ENCODE data around the gene SCAND1. TPM values are rescaled to one million over a fixed set of nuclear protein-coding genes. Genes with fewer than 3 reads are reported as not detected.

SCAND1 gene
- total RNA-seq, 2 donors from 2014 or later, result 91.3 to 125 TPM

DNA sequence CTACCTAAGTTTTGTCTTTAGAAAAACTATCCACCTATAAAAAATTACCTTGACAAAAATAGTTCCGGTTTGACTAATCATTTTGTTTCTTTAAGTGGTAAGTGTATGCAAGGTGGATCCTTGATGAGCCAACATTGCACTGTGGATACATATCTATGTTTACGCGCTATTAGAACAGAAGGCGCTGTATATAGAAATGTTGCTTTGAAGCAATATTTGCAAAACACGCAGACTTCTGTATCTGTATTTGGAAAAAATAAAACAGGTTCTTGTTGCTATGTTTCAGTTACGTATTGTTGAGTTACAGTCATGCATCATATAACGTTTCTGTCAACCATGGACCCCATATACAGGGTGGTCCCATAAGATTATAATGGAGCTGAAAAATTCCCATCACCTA lies 4.2 kb downstream of the SCAND1 start:
- no peak overlapping the region for H3K9ac ChIP-seq (ENCODE audit: low read depth in 2 of 2, low read length in 2 of 2)
- no peaks in the 10 kb centered on the region for H3K27me3 ChIP-seq
- TF ChIP-seq, protein P1, sequence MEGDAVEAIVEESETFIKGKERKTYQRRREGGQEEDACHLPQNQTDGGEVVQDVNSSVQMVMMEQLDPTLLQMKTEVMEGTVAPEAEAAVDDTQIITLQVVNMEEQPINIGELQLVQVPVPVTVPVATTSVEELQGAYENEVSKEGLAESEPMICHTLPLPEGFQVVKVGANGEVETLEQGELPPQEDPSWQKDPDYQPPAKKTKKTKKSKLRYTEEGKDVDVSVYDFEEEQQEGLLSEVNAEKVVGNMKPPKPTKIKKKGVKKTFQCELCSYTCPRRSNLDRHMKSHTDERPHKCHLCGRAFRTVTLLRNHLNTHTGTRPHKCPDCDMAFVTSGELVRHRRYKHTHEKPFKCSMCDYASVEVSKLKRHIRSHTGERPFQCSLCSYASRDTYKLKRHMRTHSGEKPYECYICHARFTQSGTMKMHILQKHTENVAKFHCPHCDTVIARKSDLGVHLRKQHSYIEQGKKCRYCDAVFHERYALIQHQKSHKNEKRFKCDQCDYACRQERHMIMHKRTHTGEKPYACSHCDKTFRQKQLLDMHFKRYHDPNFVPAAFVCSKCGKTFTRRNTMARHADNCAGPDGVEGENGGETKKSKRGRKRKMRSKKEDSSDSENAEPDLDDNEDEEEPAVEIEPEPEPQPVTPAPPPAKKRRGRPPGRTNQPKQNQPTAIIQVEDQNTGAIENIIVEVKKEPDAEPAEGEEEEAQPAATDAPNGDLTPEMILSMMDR (IDR thresholded peaks at IDR 0.05), result no peak
- no peak for DNase-seq
- no peak overlapping the region for H3K4me3 ChIP-seq
- H3K9me3 ChIP-seq, result no peaks in the 10 kb centered on the region
- intact Hi-C loops (cut with DNase I), result no loop called here
- peaks cover 6% of the 10 kb centered on the region for H3K4me1 ChIP-seq
- no peaks in the 10 kb centered on the region for H3K36me3 ChIP-seq
- H3K27ac ChIP-seq, result no peak overlapping the region

DNA sequence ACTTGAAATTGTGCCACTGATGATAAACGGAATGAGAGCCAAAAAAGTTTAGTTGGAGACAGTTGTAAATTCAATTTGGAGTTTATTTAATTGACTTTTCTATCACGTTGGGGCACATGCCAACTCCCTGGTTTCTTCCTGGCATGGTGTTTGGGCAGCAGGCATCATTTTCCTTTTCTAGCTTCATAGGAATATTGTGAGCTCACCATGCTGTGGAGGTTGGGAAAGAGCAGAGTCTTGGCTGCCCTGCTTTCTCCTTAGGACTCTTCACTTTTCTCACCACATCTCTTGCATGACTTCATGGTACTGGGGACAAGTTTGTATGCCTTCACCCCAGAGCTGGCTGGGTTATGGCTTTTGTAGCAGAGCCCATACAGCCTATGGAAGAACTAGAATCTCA lies 6.4 kb downstream of the SCAND1 start:
- Histone ChIP-seq H3K36me3 (no peaks in the 10 kb centered on the region), H3K4me1 (peaks cover 6% of the 10 kb centered on the region), H3K4me3 (no peak overlapping the region), H3K27ac (no peak overlapping the region), H3K27me3 (no peaks in the 10 kb centered on the region), H3K9ac (ENCODE audit: low read depth in 2 of 2, low read length in 2 of 2) (no peak overlapping the region), H3K9me3 (no peaks in the 10 kb centered on the region)
- no peak for DNase-seq
- TF ChIP-seq, protein P1 (IDR thresholded peaks at IDR 0.05), result no peak
- intact Hi-C loops (cut with DNase I), result no loop called here

DNA sequence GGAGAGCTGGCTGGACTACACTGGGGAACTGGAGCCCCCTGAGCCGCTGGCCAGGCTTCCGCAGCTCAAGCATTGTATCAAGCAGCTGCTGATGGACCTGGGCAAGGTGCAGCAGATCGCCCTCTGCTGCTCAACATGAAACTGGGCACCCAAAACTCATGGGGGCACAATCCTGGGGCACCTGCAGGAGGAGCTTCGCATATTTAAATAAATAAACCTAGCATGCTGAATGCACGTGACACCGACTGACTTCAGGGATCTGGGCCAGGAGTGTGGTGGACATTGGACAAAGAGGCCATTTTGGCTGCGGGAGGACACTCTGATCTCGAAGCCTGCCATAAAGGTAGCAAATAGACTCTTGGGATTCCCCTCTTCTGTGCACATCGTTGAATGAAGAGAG lies 6.8 kb downstream of the SCAND1 start:
- intact Hi-C loops (cut with DNase I), result no loop called here
- TF ChIP-seq, protein P1 (IDR thresholded peaks at IDR 0.05), result no peak
- no peaks in the 10 kb centered on the region for H3K27me3 ChIP-seq

DNA sequence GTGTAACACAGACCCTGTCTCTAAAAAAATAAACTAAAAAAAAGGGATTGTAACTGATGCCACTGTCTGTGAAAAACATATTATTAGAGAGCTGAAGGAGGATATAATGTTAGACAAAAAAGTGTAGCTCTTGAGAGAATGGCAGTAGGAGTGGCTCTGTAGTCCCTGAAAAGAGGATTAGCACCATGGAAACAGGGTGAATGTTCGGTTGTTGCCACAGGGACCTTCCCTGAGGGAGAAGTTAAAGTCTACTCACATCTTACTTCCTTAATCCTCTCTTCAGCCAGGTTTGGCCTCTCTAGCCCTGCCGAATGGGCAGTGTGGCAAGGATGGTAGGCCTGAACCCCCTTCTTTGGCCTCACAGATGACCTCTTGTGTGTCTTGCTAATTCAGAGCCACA lies 12.1 kb downstream of the SCAND1 start:
- Histone ChIP-seq H3K36me3 (no peaks in the 10 kb centered on the region), H3K27me3 (no peaks in the 10 kb centered on the region), H3K9ac (ENCODE audit: low read depth in 2 of 2, low read length in 2 of 2) (no peak overlapping the region), H3K27ac (no peak overlapping the region), H3K9me3 (no peaks in the 10 kb centered on the region), H3K4me1 (no peaks in the 10 kb centered on the region), H3K4me3 (no peak overlapping the region)
- TF ChIP-seq, protein P1 (IDR thresholded peaks at IDR 0.05), result no peak
- no peak for DNase-seq
- intact Hi-C loops (cut with DNase I), result no loop called here

More for the DNA sequence above, 6.8 kb downstream of the SCAND1 start:
- Histone ChIP-seq H3K4me1 (peaks cover 2% of the 10 kb centered on the region), H3K27ac (no peak overlapping the region), H3K9me3 (no peaks in the 10 kb centered on the region), H3K36me3 (no peaks in the 10 kb centered on the region), H3K9ac (ENCODE audit: low read depth in 2 of 2, low read length in 2 of 2) (no peak overlapping the region), H3K4me3 (no peak overlapping the region)
- DNase-seq, result no peak

DNA sequence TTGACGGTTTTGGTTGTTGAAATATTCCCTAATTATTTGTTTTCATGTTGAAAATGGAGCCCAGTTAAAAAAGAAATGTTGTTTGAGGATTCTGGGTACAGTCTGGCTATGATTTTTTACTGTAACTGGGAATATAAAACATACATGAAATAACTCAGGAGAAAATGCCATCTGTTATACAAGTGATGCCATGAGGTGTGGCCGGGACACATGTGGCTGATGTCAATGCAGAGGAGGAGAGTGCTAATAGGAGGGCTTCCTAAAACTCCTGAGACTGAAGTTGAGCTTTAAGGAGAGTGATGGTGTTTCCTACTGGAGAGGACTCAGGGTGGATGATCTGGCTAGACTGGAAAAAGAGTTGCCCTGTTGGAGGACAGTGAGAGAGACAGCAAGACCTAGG lies 12.7 kb downstream of the SCAND1 start:
- H3K4me1 ChIP-seq, result no peaks in the 10 kb centered on the region
- DNase-seq, result no peak
- no peak overlapping the region for H3K9ac ChIP-seq (ENCODE audit: low read depth in 2 of 2, low read length in 2 of 2)
- no peak overlapping the region for H3K4me3 ChIP-seq
- no peaks in the 10 kb centered on the region for H3K9me3 ChIP-seq
- H3K27me3 ChIP-seq, result no peaks in the 10 kb centered on the region
- intact Hi-C loops (cut with DNase I), result no loop called here
- H3K27ac ChIP-seq, result no peak overlapping the region
- H3K36me3 ChIP-seq, result no peaks in the 10 kb centered on the region
- TF ChIP-seq, protein P1 (IDR thresholded peaks at IDR 0.05), result no peak

DNA sequence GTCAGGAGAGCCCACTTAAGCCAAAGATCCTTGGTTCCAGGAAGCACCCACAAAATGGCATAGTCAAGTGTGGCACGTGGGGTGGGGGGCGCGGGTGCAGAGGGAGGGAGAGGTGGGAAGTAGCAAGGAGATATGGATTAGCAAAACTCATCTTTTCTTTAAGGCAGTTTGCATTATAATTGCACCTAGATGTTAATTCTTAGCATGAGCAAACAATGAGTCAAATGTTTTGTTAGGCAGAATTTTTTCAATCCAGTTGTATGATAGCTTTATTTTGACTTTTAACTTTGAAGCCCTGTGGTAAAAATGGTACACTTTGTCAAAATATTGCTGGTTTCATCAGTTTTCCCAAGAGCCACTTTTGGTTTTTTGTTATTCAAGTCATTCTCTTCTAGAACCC lies 15.0 kb downstream of the SCAND1 start:
- TF ChIP-seq, protein P1 (IDR thresholded peaks at IDR 0.05), result no peak
- Histone ChIP-seq H3K9ac (ENCODE audit: low read depth in 2 of 2, low read length in 2 of 2) (no peak overlapping the region), H3K9me3 (no peaks in the 10 kb centered on the region), H3K27ac (no peak overlapping the region), H3K36me3 (no peaks in the 10 kb centered on the region), H3K27me3 (no peaks in the 10 kb centered on the region), H3K4me1 (no peaks in the 10 kb centered on the region), H3K4me3 (no peak overlapping the region)
- intact Hi-C loops (cut with DNase I), result no loop called here
- no peak for DNase-seq
